GM12875 (cell line): ENCODE data around the gene FBN2.

Source experiments
- H3K4me3 ChIP-seq: one replicate; pipeline ENCODE4 v1.5.1; 2011; ENCODE audit warnings: low read depth, low read length, control low read depth
- CTCF ChIP-seq: IDR thresholded peaks from 2 replicates; pipeline ENCODE4 v1.5.1; 2011; ENCODE audit warnings: low read depth, mild to moderate bottlenecking, control low read depth, inconsistent platforms, low read length, moderate library complexity, borderline replicate concordance; ENCODE audit not compliant: insufficient read depth

The FBN2 gene

GRCh38 chr5:128304088-128304487, 234.0 kb downstream of the FBN2 start:
- TF ChIP-seq CTCF = no peak
- no peak overlapping the region for H3K4me3 ChIP-seq

DNA sequence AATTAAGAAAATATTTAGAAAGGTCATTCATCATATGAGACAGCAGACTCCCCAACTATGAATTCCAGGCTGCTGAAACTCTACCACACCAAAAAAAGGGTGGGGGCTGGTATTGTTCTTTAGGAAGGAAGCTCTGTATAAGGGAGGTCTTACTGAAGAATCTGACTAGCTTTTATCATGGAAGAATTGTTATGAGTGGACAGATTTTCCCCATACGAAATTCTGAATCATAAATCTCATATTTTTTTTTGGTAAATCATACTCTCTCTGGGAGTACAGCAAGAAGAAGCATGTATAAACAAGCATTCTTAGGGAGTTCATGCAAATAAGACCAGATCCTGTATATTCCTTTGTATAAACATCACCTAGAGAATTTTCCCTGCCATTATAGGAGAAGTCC, 234.5 kb downstream of the FBN2 start:
- no peak for TF ChIP-seq CTCF
- H3K4me3 ChIP-seq = no peak overlapping the region

- no peak overlapping the region for H3K4me3 ChIP-seq
- no peak for TF ChIP-seq CTCF
Observed at GRCh38 chr5:128300181-128300580, 237.9 kb downstream of the FBN2 start.

GRCh38 chr5:128290152-128290858, 247.7 kb downstream of the FBN2 start:
- TF ChIP-seq CTCF = no peak

GRCh38 chr5:128287740-128288139, 250.3 kb downstream of the FBN2 start:
- no peak for TF ChIP-seq CTCF
- no peak overlapping the region for H3K4me3 ChIP-seq

More at GRCh38 chr5:128290152-128290858, 247.7 kb downstream of the FBN2 start:
- no peak overlapping the region for H3K4me3 ChIP-seq

GRCh38 chr5:128284236-128284635, 253.8 kb downstream of the FBN2 start:
- H3K4me3 ChIP-seq = no peak overlapping the region
- no peak for TF ChIP-seq CTCF

DNA sequence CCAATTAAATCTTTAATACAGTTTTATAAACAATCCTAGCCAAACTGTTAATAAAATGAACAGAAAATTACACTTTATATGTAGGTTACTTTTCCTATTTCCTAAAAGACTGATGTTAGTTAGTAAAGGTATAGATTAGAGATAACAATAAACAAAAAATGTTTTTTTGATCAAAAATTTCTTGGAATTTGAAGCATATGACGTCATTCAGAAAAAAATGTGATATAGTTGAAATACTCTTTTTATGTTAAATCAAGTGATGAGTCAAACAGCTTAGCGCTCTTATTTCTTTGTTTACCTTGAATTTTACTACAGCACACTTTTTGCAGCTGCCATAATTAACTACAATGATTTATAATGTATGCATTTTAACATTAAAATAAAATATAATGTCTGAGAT, 258.7 kb downstream of the FBN2 start:
- TF ChIP-seq CTCF = no peak
- H3K4me3 ChIP-seq = no peak overlapping the region
